HG02588 (cell line): Measurements from ENCODE around the gene GCK.
"Not testable (repeated sequence)": the region's sequence is repeated elsewhere in the genome, so short reads cannot be mapped to it uniquely, and the experiment has no call there.

Experiments used
- ATAC-seq: cut with Tn5 transposase; IDR thresholded peaks from one replicate; pipeline ENCODE4 v1.9.1; 2021; ENCODE audit warnings: mild to moderate bottlenecking, moderate library complexity; ENCODE audit not compliant: unreplicated experiment

Gene GCK

GRCh38 chr7:44145969-44146911 lies 43.0 kb downstream of the GCK start:
- ATAC-seq: no peak

GRCh38 chr7:44145479-44145968 lies 43.7 kb downstream of the GCK start:
- no peak for ATAC-seq

DNA sequence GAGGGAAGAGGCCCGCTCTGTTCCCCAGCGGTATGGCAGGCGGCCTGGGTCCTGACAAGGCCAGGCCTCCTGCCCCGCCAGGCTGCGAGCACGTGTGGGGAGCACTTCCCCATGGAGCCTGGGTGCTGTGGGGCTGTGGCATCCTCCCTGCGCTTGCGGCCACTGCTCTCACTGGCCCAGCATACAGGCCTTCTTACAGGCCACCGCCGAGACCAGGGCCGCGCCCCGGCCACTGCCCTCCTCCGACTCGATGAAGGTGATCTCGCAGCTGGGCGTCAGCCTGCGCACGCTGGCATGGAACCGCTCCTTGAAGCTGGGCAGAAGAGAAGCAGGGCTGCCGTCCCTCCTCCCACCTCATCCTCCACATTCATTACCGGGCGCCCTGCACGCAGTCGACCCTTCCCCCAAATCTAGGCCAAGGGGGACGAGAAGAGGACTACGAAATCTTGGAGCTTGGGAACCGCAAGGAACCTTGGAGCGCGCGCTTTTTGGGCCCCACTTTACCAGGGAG lies 44.2 kb downstream of the GCK start:
- ATAC-seq: no peak

DNA sequence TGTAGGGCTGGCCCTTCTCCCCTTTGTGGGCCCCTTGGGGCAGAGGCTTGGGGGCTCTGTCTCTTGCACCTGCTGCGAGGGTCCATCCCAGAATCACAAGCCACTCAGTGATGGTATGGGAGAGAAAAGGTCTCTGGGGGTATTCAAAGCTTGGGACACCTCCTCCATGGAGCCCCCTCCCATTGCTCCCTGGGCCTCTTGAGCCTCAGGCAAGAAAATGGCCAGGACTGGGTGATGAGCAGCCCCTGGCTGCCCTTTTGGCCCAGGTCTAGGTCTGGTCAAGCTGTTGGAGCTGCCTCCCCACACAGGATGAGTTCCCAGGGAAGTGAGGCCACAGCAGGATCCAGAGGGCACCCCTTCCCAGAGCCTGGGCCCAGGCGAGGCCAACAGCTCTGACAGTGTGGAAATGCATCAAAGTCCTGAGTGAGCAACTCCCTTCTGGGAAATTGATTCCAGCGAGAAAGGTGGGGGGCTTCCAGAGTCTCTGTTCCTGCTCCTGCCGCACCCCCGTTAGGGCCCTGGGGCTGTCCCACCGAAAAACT lies 44.7 kb downstream of the GCK start:
- ATAC-seq: no peak

- ATAC-seq: no peak
These were observed 45.5 kb downstream of the GCK start for GRCh38 chr7:44143646-44144250.

DNA sequence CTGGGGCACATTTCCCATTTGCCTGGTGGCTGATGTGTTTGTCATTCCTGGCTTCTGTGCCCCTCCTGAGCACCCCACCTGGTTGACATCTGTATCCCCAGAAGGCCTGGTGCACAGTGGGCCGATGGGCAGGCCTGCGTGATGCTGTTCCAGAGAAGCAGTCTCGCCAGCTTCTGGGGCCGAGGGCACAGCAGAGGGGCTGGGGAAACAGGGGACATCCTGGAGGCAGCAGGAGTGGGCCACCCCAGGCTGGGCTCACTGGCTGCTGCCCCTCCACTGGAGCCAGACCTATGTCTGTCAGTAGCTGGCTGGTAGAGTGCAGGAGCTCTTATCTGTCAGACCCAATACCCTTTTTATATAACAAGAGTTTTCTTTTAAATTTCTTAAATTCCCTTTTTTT lies 47.2 kb downstream of the GCK start:
- no peak for ATAC-seq

GRCh38 chr7:44141221-44141850 lies 47.9 kb downstream of the GCK start, which contains the start of gene MYL7:
TSS of gene MYL7 (minus strand) at chr7:44141332. CDS start at chr7:44141305, 27 bp downstream.
- no peak for ATAC-seq

- ATAC-seq: no peak
These were observed 48.9 kb downstream of the GCK start for GRCh38 chr7:44140341-44140740.

DNA sequence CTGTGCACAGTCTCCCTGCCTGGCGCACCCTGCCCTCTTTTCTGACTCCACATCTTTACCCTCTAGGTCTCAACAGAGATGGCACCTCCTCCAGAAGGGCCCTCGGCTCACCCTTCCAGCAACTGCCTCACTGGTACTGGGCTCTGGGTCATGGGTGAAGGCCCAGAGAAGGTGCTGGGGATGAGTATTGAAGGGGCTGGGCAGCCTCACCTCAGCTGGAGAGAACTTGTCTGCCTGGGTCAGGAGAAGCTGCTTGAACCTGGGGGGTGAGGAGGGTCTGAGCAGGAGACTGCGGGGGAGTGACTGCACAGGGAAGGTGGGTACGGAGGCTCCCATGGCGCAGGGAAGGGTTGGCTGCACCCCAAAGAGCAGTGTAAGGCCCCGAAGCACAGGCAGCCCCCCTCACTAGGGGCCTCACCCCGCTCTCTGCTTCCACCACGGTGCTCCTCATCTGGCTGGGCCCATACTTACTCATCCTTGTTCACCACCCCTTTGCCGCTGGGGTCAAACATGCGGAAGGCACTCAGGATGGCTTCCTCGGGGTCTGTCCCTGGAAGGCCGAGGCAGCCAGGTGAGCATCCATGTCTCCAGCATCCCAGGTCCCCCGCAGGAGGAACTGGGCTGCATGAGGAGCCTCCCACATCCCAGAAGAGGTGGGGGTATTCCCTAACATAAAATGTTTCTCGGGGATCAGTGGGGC lies 49.8 kb downstream of the GCK start:
- no peak for ATAC-seq

GRCh38 chr7:44138698-44139097 lies 50.5 kb downstream of the GCK start:
- no peak for ATAC-seq

DNA sequence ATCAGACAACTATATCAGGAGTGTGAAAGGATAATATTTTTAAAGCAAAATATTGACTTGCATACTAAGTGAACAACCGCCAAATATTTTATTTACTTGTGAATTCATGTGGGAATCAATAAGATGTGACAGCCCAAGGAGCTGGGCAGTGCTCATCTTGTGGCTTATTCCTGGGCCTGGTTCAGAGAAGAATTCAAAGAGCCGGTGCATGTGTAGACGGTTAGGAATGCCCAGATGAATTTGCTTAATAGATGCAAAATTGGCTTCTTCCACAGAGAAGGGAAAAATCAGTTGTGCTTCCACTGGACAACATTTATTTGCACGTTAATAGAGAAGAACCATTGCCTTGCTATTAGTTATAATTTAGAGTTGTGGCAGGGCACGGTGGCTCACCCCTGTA lies 52.5 kb downstream of the GCK start:
- ATAC-seq: no peak

GRCh38 chr7:44134943-44135628 lies 54.2 kb downstream of the GCK start:
- no peak for ATAC-seq

DNA sequence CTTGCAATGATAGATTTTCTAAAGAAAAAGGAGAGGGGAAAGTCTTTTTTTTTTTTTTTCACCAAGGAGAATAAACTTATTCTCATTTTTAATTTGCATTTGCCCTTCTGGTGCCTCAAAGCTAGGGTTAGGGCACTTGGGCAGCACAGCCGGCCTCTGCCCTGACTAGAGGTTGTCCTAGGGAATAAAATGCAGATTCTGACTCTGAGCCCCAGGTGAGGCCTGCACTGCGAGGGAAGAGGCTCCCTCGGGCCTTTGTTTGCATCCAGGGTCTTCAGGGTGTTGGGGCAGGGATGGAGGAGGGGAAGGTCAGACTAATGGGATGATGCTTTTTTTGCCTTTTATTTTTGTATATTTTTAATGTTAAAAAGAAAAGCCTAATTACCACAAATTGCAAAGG lies 55.9 kb downstream of the GCK start:
- ATAC-seq: no peak

- no peak for ATAC-seq
These were observed 57.2 kb downstream of the GCK start for GRCh38 chr7:44132039-44132438.

DNA sequence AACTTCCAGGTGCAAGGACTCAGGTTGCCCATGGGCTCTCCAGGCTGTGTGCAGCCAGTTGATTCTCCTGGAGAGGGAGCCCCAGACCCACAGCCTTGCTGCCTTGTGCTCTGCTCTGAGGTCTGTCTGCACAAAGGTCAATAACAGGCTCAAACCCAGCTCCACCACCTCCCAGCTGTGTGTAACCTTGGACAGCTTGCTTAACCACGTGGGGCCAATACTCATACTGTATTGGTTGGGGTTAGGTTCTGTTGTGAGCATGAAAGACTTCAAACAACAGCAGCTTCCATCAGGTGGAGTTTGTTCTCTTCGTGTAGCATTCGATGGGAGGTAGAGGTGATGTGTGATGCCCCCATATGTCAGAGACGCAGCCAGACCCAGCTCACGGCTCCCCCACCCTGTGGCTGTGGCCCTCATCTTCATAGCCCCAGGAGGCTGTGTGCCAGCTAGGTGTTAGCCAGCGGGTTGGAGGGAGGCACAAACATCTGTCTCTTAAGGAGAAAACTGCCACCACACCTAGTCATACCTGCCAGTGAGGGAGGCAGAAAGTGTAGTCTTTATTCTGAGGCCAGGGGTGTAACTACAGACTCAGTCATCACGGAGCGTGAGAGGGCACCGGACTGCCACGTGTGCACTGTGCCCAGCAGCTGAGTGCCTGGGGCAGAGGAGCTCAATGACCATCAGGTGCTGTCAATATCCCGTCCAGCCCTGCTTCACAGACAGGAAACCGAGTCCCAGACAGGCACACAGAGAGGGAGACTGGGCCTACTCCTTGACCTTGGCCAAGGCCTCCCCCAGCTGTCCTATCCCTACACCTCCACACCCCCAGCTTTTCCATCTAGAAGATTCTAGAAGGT lies 57.8 kb downstream of the GCK start:
- ATAC-seq: no peak

DNA sequence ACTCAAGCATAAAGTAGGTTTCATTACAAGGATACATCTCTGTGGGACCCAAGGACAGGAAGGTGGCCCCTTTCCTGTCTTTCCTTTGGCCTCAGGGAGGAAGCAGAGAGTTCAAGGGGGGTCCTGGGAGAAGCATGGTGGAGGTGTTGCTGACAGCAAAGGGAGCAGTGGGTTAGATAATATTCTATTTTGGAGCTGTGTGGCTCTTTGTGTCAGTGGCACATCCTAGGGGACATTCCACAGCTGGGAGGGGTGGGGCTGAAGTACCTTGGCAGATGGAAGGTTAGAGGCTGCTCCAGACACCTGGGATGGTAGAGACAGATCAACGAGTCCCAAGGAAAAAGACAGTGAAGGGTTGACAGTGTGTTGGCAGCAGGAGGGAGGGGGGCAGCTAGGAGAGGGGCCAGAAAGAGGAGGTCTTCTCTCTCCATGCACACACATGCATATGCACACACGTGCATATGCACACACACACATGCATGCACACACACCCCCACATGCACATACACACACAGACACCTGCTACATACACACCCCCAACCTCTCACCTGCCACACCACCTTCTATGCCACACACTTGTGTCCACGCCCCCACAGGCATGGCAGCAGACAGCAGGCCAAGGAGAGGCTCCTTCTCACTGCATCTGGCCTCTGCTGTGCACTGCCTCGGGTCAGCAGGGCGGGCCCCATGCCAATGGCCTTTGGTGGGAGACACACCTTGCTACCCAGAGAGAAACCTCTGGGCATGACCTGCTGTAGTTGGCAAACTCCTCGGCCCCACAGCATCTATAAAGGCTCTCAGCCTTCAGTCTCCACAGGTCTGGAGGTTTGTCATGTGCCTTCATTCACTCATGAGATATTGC lies 60.3 kb downstream of the GCK start:
- no peak for ATAC-seq

DNA sequence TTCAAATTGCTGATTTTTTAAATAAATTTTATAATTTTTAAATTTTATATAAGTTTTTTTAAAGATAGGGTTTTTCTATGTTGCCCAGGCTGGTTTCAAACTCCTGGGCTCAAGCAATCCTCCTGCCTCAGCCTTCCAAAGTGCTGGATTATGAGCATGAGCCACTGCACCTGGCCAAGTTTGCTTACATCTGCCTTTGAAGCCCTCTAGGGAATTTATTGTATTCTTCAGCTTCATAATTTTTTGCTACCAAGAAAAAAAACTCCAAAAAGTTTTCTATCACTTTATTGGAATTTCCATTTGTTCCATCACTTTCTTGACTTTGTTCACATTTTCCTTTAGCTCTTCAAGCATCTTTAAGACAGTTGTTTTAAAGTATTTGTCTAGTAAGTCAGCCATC lies 62.1 kb downstream of the GCK start:
- no peak for ATAC-seq

GRCh38 chr7:44126574-44126973 lies 62.7 kb downstream of the GCK start:
- ATAC-seq: not testable (repeated sequence)
